ENCODE results near the gene SLFN12L.
"Not testable (repeated sequence)": the region's sequence is repeated elsewhere in the genome, so short reads cannot be mapped to it uniquely, and the experiment has no call there.

DNA sequence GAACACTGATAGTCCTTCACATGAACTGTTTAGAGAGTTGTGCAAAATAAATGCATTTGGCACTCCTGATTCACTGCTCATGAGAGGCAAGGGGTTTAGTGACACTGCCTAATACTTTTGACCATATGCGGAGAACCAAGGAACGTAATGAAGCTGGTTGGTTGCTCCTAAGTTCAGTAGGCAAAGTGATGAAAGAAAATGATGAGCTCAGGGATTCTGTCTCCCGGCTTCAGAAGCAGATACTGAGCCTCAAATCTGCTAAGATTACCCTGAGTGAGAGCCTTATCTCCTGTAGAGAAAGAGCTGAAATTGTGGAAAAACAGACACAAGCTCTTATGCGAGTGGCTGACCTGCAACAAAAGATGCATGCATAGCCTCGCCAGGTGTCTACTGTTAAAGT, 83.4 kb downstream of the SLFN12L start:
- not testable (repeated sequence) for TF ChIP-seq POLR2A, POLR2AphosphoS5 (IDR thresholded peaks at IDR 0.05)
- TF ChIP-seq, protein P1, sequence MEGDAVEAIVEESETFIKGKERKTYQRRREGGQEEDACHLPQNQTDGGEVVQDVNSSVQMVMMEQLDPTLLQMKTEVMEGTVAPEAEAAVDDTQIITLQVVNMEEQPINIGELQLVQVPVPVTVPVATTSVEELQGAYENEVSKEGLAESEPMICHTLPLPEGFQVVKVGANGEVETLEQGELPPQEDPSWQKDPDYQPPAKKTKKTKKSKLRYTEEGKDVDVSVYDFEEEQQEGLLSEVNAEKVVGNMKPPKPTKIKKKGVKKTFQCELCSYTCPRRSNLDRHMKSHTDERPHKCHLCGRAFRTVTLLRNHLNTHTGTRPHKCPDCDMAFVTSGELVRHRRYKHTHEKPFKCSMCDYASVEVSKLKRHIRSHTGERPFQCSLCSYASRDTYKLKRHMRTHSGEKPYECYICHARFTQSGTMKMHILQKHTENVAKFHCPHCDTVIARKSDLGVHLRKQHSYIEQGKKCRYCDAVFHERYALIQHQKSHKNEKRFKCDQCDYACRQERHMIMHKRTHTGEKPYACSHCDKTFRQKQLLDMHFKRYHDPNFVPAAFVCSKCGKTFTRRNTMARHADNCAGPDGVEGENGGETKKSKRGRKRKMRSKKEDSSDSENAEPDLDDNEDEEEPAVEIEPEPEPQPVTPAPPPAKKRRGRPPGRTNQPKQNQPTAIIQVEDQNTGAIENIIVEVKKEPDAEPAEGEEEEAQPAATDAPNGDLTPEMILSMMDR (IDR thresholded peaks at IDR 0.05), result not testable (repeated sequence)

Data from breast epithelium (tissue), 3 donors.